Keratinocyte (primary cell): ENCODE results near the gene CLPTM1L. TPM values are rescaled to one million over a fixed set of nuclear protein-coding genes. Genes with fewer than 3 reads are reported as not detected.

Source experiments
- DNase-seq: peaks from one replicate; pipeline ENCODE4 v3.0.0-alpha.2; 2011; ENCODE audit warnings: low read depth, missing footprints, low spot score
- FAIRE-seq: peaks from 2 replicates; lab custom pipeline; 2011; peaks lifted over from hg19 to GRCh38; lab: Jason Lieb, UNC
- H2AFZ ChIP-seq: 2 replicates; pipeline ENCODE4 v1.6.0; 2012; ENCODE audit warnings: low read length, control low read depth, inconsistent platforms; ENCODE audit not compliant: control insufficient read depth
- H3K27ac ChIP-seq: 2 replicates; pipeline ENCODE4 v1.5.1; 2011; ENCODE audit warnings: low read length; ENCODE audit not compliant: control insufficient read depth, insufficient read depth
- H3K27me3 ChIP-seq: 3 replicates; pipeline ENCODE4 v1.6.0; 2011; ENCODE audit warnings: low read length; ENCODE audit not compliant: control insufficient read depth, insufficient read depth; ENCODE audit errors: extremely low read depth
- H3K36me3 ChIP-seq, 2 experiments: 2 replicates in 1 of 2; 3 replicates in 1 of 2; pipeline ENCODE4 v1.5.1; 2011; ENCODE audit warnings: low read length in 2 of 2, mild to moderate bottlenecking in 1 of 2; ENCODE audit not compliant: control insufficient read depth in 2 of 2, insufficient read depth in 2 of 2; ENCODE audit errors: extremely low read depth in 1 of 2
- H3K4me1 ChIP-seq: 3 replicates; pipeline ENCODE4 v1.5.1; 2011; ENCODE audit warnings: low read length; ENCODE audit not compliant: control insufficient read depth, insufficient read depth; ENCODE audit errors: extremely low read depth
- H3K4me2 ChIP-seq: 3 replicates; pipeline ENCODE4 v1.6.0; 2011; ENCODE audit warnings: low read depth, low read length; ENCODE audit not compliant: control insufficient read depth, insufficient read depth; ENCODE audit errors: extremely low read depth
- H3K4me3 ChIP-seq, 3 experiments: fragments of 200-600 bp in 1 of 3; sonication (generic) in 1 of 3; 2 replicates in 2 of 3; 3 replicates in 1 of 3; pipeline ENCODE4 v1.5.1; 2011 to 2016; ENCODE audit warnings: low read length in 3 of 3, mild to moderate bottlenecking in 3 of 3, control low read depth in 2 of 3, inconsistent platforms in 1 of 3, low read depth in 1 of 3, mixed read lengths in 1 of 3, mixed run types in 1 of 3, moderate library complexity in 1 of 3; ENCODE audit not compliant: control insufficient read depth in 2 of 3, insufficient read depth in 2 of 3; ENCODE audit errors: extremely low read depth in 1 of 3
- H3K79me2 ChIP-seq: 2 replicates; pipeline ENCODE4 v1.6.0; 2012; ENCODE audit warnings: low read length; ENCODE audit not compliant: control insufficient read depth, insufficient read depth
- H3K9ac ChIP-seq: 3 replicates; pipeline ENCODE4 v1.6.0; 2011; ENCODE audit warnings: low read length; ENCODE audit not compliant: control insufficient read depth, insufficient read depth; ENCODE audit errors: extremely low read depth
- H3K9me1 ChIP-seq: 3 replicates; pipeline ENCODE4 v1.6.0; 2011; ENCODE audit warnings: low read length; ENCODE audit not compliant: control insufficient read depth, insufficient read depth; ENCODE audit errors: extremely low read depth
- H3K9me3 ChIP-seq: 2 replicates; pipeline ENCODE4 v1.5.1; 2012; ENCODE audit warnings: low read depth, low read length; ENCODE audit not compliant: control insufficient read depth
- H4K20me1 ChIP-seq: 3 replicates; pipeline ENCODE4 v1.6.0; 2011; ENCODE audit warnings: low read length; ENCODE audit not compliant: control insufficient read depth, insufficient read depth; ENCODE audit errors: extremely low read depth
- EZH2 ChIP-seq: IDR thresholded peaks from one replicate; pipeline ENCODE4 v1.6.1; 2012; ENCODE audit warnings: inconsistent platforms, mild to moderate bottlenecking, low read length, moderate library complexity
- dilution Hi-C: fragments of 300-500 bp; cut with MboI; formaldehyde crosslinking; loops from one replicate; pipeline ENCODE4 v1.7.0; 2020; ENCODE audit warnings: low sequenced_read_pairs; ENCODE audit not compliant: extremely low pct_ligation_motif_present
- polyA plus RNA-seq, 5 experiments: library from polyadenylated mRNA; depleted of rRNA in 3 of 5; stranded (reverse) in 3 of 5; stranded (forward) in 1 of 5; unstranded in 1 of 5; fragments of >200 nt; gene quantifications; 1 replicate in 1 of 5; 2 replicates in 3 of 5; 3 replicates in 1 of 5; pipeline versions ENCODE4 v1.2.1 to v1.2.3, GENCODE V29; 2011 to 2012; ENCODE audit warnings: missing spikeins in 2 of 5, low read depth in 1 of 5, low replicate concordance in 1 of 5
- TF ChIP-seq, protein P1 (sequence below), 3 experiments: IDR thresholded peaks in 1 of 3; conservative IDR thresholded peaks in 1 of 3; optimal IDR thresholded peaks in 1 of 3; 2 replicates in 2 of 3; 3 replicates in 1 of 3; pipeline versions ENCODE3 to v1.5.1; 2011; ENCODE audit warnings: low read length in 3 of 3, mild to moderate bottlenecking in 3 of 3, moderate library complexity in 2 of 3, control low read depth in 1 of 3, inconsistent platforms in 1 of 3; ENCODE audit not compliant: insufficient read depth in 2 of 3; ENCODE audit errors: extremely low read depth in 1 of 3

The CLPTM1L gene
- polyA plus RNA-seq, 1 donor (not counting 4 experiments of a cell fraction or from before 2014, with no cell fraction given), result 142 TPM

DNA sequence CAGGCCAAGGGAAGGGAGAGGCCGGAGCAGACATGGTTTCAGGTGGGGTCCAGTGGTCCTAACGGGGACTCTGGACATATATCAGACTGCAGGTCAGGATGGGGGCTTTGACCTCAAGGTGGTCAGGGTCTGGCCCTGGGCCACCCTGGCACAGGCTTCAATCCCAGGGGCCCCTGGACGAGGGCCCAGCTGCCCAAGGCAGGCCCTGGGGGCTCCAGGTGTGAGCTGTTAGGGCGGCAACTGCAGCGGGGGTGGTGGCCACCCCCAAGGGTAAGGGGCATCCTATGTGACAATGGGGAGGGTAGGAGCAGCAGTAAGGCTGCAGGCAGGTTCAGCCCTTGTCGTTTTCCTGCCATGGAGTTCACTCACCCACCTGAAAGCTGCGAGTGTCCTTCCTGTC lies 45.4 kb upstream of the CLPTM1L start:
- H4K20me1 ChIP-seq, result no peaks in the 10 kb centered on the region
- no peaks in the 10 kb centered on the region for H3K36me3 ChIP-seq
- dilution Hi-C loops, result no loop called here
- no peak overlapping the region for H3K4me3 ChIP-seq
- no peak for DNase-seq
- H3K79me2 ChIP-seq, result no peaks in the 10 kb centered on the region
- no peak overlapping the region for H3K9ac ChIP-seq
- H2AFZ ChIP-seq, result no peak overlapping the region
- no peaks in the 10 kb centered on the region for H3K9me3 ChIP-seq
- H3K27ac ChIP-seq, result no peak overlapping the region
- no peak overlapping the region for H3K4me2 ChIP-seq
- TF ChIP-seq, protein P1, sequence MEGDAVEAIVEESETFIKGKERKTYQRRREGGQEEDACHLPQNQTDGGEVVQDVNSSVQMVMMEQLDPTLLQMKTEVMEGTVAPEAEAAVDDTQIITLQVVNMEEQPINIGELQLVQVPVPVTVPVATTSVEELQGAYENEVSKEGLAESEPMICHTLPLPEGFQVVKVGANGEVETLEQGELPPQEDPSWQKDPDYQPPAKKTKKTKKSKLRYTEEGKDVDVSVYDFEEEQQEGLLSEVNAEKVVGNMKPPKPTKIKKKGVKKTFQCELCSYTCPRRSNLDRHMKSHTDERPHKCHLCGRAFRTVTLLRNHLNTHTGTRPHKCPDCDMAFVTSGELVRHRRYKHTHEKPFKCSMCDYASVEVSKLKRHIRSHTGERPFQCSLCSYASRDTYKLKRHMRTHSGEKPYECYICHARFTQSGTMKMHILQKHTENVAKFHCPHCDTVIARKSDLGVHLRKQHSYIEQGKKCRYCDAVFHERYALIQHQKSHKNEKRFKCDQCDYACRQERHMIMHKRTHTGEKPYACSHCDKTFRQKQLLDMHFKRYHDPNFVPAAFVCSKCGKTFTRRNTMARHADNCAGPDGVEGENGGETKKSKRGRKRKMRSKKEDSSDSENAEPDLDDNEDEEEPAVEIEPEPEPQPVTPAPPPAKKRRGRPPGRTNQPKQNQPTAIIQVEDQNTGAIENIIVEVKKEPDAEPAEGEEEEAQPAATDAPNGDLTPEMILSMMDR (optimal IDR thresholded peaks at IDR 0.05 in 1 of 3, IDR thresholded peaks at IDR 0.05 in 1 of 3, conservative IDR thresholded peaks at IDR 0.05 in 1 of 3; ENCODE audit: extremely low read depth in 1 of 3, insufficient read depth in 2 of 3, low read length in 3 of 3), result no peak
- TF ChIP-seq EZH2, result no peak
- FAIRE-seq, result no peak
- peaks cover 37% of the 10 kb centered on the region for H3K27me3 ChIP-seq
- peaks cover 7% of the 10 kb centered on the region for H3K4me1 ChIP-seq
- no peaks in the 10 kb centered on the region for H3K9me1 ChIP-seq

DNA sequence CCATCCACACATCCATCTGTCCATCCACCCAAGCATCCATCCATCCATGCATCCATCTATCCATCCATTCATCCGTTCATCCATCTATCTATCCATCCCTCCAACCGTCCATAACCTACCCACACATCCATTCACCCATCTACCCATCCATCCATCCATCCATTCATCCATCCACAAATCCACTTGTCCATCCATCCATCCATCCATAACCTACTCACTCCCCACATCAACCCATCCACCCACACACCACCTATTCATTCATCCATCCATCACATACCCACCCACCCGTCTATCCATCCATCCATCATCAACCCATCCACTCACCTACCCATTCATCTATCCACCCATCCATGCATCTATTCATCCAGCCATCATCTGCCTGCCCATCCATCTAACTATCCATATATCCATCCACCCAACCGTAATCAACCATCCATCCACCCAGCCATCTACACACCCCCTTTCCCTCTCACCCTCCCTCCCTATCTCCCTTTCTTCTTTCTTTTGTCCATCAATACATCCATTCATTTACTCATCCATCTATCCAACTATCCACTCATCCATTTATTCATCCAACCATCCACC lies 43.6 kb upstream of the CLPTM1L start:
- Histone ChIP-seq H3K9me1 (no peaks in the 10 kb centered on the region), H3K4me3 (no peak overlapping the region), H3K27ac (no peak overlapping the region), H3K4me2 (no peak overlapping the region), H3K4me1 (peaks cover 7% of the 10 kb centered on the region), H3K79me2 (no peaks in the 10 kb centered on the region), H3K36me3 (no peaks in the 10 kb centered on the region), H3K9me3 (no peaks in the 10 kb centered on the region), H3K9ac (no peak overlapping the region), H2AFZ (no peak overlapping the region), H3K27me3 (peaks cover 22% of the 10 kb centered on the region), H4K20me1 (no peaks in the 10 kb centered on the region)
- dilution Hi-C loops, result no loop called here
- TF ChIP-seq EZH2, result no peak
- TF ChIP-seq, protein P1 (optimal IDR thresholded peaks at IDR 0.05 in 1 of 3, IDR thresholded peaks at IDR 0.05 in 1 of 3, conservative IDR thresholded peaks at IDR 0.05 in 1 of 3; ENCODE audit: extremely low read depth in 1 of 3, insufficient read depth in 2 of 3, low read length in 3 of 3), result no peak
- DNase-seq (no peak), FAIRE-seq (no peak)
